GM18907 (cell line): ENCODE results near the gene SYNJ2.
"Not testable (repeated sequence)": the region's sequence is repeated elsewhere in the genome, so short reads cannot be mapped to it uniquely, and the experiment has no call there.

Experiments
- ATAC-seq: cut with Tn5 transposase; IDR thresholded peaks from one replicate; pipeline ENCODE4 v1.9.1; 2021; ENCODE audit warnings: mild to moderate bottlenecking, moderate library complexity; ENCODE audit not compliant: unreplicated experiment

The SYNJ2 gene, protein sequence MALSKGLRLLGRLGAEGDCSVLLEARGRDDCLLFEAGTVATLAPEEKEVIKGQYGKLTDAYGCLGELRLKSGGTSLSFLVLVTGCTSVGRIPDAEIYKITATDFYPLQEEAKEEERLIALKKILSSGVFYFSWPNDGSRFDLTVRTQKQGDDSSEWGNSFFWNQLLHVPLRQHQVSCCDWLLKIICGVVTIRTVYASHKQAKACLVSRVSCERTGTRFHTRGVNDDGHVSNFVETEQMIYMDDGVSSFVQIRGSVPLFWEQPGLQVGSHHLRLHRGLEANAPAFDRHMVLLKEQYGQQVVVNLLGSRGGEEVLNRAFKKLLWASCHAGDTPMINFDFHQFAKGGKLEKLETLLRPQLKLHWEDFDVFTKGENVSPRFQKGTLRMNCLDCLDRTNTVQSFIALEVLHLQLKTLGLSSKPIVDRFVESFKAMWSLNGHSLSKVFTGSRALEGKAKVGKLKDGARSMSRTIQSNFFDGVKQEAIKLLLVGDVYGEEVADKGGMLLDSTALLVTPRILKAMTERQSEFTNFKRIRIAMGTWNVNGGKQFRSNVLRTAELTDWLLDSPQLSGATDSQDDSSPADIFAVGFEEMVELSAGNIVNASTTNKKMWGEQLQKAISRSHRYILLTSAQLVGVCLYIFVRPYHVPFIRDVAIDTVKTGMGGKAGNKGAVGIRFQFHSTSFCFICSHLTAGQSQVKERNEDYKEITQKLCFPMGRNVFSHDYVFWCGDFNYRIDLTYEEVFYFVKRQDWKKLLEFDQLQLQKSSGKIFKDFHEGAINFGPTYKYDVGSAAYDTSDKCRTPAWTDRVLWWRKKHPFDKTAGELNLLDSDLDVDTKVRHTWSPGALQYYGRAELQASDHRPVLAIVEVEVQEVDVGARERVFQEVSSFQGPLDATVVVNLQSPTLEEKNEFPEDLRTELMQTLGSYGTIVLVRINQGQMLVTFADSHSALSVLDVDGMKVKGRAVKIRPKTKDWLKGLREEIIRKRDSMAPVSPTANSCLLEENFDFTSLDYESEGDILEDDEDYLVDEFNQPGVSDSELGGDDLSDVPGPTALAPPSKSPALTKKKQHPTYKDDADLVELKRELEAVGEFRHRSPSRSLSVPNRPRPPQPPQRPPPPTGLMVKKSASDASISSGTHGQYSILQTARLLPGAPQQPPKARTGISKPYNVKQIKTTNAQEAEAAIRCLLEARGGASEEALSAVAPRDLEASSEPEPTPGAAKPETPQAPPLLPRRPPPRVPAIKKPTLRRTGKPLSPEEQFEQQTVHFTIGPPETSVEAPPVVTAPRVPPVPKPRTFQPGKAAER (N-terminal part only)

DNA sequence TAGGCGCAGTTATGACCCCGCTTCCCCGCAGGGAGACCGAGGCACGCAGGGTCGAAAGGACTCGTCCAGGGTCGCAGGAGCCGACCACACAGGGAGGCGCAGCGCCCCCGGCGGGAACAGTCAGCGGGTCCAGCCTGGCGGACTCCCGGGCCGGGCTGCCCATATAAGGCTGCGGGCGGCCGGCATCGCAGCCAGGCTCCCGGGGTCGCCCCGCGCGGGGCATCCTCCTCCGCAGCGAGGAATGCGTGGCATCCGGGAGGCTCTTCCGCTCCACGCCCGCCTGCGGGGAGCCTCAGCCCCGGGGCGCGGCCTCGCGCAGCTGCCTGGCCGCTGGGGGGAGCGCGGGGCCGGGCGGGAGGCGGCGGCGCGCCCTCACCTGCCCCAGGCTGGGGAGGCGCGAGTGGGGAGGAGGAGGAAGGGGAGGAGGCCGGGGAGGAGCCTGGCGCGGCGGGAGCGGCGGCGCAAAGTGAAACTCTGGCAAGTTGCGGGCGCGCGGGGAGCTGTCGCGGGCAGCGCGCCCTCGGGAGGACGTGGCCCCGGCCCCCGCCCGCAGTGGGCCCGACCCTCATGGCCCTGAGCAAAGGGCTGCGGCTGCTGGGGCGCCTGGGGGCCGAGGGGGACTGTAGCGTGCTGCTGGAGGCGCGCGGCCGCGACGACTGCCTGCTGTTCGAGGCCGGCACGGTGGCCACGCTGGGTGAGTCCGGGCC lies at the start of gene SYNJ2:
TSS of gene SYNJ2 (plus strand) at position 469 of the 707 bp plus-strand sequence. CDS start at position 568, 99 bp downstream.
- peak; percentile 80 for ATAC-seq

DNA sequence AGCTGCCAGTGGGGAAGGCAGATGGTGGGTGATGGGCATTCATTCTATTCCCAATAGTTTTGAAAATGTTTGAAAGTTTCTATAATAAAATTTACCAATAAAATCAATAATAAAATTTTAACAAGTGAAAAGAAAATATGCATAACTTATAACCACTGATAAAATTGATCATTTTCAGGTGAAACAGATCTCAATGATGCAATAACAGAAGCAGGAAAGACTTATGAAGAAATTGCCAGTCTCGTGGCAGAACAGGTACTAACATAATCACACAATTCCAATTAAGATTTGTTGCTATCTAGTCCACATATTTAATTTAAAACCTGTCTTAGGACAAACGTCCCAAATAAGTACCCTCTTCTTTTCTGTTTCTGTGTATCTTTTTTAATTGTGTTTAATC lies 45.9 kb upstream of the SYNJ2 start:
- no peak for ATAC-seq

DNA sequence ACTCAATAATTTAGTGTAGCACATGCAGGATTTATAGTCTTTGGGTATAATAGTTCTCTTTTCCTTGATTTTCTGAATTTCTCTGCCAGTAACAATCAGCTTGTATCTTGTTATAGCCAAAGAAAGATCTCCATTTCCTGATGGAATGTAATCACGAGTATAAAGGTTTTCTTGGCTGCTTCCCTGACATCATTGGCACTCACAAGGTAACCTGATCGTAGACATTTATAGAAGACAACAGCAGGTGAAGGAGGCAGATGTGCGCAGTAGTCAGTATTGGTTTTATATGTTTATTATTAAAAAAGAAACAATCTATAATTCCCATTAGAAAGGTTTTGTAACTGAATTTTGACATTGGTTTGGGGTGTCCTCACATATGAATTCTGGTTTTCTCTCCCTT lies 44.3 kb upstream of the SYNJ2 start:
- ATAC-seq: no peak

DNA sequence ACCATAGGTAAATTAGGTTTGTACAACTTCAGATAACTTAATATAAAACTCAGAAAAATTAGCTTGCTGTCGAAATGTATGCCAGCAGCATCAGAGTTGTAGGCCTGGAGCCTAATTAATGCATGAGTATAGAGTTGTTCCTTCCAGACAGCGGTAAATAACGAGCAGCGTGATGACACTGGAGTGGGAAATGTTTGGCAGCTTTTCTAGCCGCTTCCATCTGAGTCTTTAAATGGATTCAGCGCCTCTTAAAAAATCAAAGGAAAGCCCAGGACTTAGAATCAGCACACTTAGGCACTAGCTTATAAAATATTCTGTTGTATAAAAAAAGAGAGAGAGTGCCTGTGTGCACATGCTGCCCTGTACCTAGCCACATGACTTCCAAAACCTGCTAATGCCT lies 43.7 kb upstream of the SYNJ2 start:
- no peak for ATAC-seq

DNA sequence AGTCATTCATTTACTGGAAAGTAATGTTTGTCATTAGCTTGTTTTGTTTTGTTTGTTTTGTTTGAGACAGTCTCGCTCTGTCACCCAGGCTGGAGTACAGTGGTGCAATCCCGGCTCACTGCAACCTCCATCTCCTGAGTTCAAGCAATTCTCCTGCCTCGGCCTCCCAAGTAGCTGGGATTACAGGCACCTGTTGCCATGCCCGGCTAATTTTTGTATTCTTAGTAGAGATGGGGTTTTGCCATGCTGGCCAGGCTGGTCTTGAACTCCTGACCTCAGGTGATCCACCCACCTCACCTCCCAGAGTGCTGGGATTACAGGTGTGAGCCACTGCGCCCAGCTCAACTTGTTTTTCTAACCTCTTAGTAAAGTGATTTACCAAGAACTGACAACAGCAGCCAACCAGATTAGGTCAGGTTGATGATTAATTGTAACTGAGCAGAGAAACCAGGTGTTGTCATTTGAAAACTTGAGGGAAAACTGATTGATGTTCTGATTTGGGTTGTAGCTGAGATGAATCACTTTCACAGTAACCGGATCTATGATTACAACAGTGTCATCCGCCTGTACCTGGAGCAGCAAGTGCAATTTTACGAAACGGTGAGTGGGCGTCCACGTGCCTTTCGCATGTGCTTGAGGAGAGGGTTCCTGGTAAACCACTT lies 41.2 kb upstream of the SYNJ2 start:
- not testable (repeated sequence) for ATAC-seq

DNA sequence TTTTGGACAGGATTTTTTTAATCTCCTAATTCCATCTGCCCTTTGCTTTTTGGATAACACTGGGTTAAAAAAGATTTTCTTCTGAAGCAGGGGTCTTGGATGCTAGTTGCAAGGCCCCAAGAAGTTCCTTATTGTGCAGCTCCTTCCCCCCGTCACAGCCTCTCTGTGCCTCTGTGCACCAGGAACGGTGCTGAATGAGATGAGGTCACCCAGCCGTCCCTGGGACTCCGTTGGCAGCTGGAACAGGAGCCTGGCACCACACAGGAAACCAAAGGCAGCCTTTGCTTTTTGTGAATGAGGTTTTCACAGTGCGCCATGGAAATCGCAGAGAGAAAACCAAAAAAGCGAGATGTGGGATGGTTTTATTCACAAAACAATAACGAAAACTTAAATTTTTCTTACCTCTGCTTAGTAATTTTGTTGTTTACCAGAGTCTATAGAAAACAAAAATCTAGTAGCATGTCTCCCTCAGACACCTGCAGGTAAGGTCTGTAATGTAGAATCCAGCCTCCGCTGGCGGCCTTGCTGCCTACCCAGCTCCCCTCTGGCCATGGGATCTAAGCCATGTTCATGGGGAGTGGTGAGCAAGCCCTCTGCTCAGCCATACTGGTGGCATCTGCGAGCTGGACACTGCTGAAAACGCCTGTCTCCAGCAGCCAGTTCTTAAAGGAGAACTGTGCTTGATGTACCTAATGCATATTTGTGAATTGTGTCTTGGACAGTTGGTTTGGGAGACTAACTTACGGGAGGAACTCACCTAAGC lies 40.4 kb upstream of the SYNJ2 start:
- no peak for ATAC-seq

DNA sequence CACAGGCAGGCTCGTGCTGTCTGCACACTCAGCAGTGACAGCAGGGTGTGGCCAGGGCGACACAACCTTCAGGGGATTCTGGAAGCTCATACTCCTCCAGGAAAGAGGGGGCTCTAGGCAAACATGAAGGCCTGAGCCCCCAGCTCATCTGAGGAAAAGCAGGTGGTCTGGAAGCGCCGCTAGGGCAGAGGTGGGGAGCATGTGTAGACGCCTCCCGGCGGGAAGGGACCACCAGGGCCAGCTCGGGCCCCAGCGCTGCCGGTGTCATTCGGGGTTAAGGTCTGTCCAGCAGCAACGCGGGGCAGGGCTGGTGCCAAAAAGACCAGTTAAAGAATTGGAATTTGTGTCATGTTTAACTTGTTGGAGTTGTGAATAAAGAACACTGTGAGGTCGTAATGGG lies 39.3 kb upstream of the SYNJ2 start:
- no peak for ATAC-seq

DNA sequence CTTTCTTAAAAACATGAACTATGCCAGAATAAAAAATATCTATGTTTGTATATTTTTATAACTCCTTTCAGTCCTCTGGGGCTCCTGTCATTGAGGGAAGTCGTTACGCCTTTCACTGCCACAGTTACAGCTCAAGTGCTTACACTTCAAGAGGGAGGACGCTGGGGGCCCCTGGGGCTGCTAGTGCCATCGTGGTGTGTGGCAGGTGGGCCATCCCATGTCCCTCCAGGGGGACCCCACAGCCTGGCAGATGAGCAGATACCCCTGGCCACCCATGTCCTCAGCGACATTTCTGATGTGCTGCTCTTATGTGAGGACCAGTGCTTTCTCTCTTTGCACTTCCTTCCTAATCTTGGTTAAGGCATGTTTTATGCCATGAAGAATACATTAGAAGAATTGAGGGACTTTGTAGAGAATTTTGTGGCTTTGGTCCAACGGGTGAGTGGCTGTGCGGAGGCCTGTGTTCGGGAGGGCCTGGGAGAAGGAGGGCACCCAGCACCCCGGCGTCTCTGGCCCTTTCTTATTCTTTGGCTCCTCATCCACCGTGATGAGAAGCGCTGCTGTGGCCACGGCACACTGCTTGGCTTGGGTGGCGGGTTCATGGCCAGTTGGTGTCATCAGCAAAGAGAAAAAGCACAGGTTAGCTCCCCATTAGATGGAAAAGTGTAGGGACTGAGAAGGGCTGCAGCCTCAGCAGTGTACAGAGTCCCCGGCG lies 38.3 kb upstream of the SYNJ2 start:
- no peak for ATAC-seq

DNA sequence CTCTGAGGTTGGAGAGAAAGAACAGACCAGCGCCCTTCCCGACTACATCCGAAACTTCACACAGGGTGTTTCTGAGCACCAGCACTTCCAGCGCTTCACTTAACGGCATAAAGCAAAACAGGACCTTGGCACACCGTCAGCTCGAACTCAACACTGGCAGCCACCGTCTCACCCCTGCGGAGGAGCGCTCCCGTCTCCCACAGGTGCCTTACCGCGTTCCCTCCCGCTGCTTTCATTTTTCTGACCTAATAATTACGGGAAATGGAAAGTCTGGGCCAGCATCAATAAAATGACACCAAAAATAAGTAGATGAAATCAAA lies 37.7 kb upstream of the SYNJ2 start:
- no peak for ATAC-seq

DNA sequence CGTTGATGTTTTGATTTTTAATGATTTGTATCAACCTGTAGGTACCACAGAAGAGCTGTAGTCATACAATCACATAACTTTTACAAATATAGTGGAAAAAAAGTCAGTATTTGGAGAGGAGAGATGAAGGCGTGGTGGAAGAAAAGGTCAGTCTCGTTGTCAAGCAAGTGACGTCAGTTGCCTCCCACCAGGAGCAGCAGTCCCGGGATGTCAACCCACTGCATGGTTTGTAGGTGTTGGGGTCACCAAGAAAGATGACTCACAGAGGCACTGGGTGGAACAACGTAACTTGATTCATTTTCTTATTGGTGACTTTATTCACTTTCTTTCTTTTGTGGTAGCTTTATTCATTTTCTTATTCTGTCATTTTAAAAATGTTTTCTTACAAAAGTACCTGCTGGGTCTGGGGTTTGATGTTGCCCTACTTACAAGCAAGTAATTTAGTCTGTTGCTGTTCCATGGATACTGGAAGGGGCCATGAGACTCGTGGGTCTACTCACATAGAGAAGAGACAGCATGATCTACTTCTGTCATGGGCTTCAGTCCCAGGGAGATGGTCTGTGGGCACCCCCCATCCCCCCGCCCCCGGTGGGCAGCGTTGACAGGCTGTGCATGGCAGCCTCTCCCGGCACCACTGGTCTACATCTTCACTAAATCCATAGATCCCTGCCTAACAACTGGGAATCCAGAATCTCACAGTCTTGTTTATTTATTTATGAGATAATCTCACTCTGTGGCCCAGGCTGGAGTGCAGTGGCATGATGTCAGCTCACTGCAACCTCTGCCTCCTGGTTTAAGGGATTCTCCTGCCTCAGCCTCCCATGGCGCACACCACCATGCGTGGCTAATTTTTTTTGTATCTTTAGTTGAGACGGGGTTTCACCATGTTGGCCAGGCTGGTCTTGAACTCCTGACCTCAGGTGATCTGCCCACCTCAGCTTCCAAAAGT lies 36.4 kb upstream of the SYNJ2 start:
- ATAC-seq: no peak

DNA sequence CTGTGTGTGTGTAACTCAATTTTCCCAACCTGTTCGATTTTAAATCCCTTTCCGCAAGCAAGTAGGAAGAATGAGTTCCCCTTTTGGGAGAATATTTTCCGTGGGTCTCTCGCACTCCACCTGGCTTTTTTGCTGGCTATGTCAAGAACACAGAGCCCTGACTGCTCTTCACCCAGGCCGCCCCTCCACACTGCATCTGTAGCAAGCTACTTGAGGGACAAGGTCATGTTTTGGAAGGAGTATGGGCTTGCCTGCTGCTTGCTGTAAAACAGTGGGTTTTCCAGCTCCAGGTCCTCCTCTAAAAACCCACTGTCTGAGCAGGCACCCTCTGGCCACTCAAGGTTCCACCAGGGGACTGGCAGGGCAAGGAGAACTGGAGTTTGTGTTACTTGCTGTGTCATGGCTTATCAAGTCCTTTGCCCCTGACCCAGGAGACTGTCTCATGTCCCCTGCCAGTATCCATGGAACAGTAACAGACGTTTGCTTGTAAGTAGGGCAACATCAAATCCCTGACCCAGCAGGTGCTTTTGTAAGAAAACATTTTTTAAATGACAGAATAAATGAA lies 35.5 kb upstream of the SYNJ2 start:
- no peak for ATAC-seq

DNA sequence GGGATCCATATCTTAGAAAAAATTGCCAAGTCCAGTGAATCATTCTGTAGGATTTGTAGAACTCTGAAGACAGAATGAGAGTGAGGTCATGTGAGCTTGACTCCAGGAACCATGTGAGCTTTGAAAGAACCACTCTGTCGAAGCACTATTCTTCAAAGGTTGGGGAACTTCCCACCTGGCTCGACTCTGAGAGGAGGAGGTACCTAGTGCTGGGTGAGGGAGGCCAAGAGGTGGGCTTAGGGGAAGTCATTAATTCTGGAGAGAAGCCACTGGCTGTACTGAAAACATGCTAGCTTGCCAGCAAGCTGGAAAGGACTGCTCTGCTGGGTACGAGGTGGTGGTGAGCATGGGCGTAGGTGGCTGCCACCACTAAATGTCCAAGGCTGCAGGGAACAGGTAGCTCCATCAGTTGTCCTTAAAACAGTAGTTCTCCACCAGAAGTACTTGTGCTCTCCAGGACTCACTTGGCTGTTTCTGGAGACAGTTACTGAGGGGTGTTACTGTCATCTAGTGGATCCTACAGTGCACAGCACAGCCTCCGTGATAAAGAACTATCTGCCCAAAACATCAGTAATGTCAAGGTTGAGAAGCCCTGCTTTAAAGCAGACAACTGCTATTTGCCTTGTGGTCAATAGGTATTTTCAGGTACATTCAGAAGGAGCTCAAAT lies 34.7 kb upstream of the SYNJ2 start:
- no peak for ATAC-seq

DNA sequence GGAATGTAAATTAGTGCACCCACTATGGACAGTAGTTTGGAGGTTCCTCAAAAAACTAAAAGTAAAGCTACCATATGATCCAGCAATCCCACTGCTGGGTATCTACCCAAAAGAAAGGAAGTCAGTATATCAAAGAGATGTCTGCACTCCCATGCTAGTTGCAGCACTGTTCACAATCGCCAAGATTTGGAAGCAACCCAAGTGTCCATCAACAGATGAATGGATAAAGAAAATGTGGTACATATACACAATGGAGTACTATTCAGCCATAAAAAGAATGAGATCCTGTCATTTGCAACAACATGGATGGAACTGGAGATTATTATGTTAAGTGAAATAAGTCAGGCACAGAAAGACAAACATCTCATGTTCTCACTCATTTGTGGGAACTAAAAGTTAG lies 30.8 kb upstream of the SYNJ2 start:
- not testable (repeated sequence) for ATAC-seq

DNA sequence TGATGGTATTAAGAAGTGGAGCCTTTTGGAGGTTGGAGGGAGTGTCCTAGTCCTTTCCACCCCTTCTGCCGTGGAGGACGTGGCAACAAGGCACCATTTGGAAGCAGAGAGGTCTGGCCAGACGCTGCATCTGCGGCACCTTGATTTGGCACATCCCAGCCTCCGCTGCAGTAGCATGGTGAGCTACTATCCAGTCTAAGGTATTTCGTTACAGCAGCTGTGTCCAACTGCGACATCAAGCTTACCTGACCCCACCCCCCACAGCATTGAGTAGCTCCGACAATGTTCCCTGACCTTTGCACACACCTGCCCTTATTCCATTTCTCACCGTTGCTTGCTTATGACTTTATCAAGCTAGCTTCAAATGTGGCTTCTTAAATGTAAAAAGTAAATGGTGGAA lies 29.8 kb upstream of the SYNJ2 start:
- no peak for ATAC-seq

DNA sequence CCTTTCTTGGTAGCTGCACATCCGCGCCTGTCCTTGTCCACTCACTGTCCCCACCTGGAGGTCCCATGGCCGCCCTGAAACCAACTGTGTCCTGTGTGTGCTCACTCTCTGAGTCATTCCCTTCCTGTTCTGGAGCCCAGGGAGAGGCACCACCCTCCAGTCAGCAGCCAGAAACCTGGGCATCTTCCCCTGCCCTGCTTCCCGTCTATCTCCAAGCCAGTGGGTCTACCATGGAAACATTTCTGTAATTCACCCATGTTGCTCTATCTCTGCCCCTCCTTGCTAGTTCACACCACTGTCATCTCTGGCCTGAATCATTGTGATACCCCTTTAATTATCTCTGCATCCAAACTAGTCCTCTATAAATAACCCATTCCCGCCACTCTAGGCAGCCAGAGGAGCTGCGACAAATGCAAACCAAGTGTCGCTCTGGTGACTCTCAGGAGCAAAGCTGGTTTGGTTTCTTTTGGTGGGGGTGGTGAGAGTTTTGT lies 28.8 kb upstream of the SYNJ2 start:
- no peak for ATAC-seq

DNA sequence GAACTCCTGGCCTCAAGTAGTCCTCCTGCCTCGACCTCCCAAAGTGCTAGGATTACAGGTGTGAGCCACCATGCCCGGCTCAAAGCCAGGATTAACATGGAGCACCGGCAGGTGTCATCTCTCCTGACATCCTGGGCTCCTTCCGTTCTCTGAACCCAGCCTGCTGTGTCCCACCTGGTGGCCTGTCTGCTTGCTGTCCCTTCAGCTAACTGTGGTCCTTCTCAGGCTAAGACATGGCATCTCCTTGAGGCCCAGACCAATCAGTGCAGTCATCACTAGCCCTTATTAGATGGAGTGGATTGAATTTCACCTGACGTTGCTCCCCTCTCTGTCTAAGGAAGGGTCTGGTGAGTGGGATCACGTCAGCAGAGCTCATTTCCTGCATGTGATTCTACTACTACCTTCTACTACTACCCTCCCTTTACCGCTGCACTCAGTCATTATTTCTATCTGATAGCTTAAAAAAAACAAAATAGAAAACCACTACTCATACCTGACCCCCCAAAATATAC lies 28.0 kb upstream of the SYNJ2 start:
- no peak for ATAC-seq
